Stimulated activated CD4-positive, alpha-beta T cell treated with anti-CD3 and anti-CD28 coated beads, Interleukin-1b, Interleukin-23, amount 100 ng/mL, for 4 hours (primary cell): ENCODE data around the gene BFSP1.

ENCODE experiments used
- DNase-seq, 2 donors: peaks; one replicate each; pipeline ENCODE4 v3.0.0-alpha.2; 2020; ENCODE audit warnings: low read depth in 2 of 2

BFSP1 gene

DNA sequence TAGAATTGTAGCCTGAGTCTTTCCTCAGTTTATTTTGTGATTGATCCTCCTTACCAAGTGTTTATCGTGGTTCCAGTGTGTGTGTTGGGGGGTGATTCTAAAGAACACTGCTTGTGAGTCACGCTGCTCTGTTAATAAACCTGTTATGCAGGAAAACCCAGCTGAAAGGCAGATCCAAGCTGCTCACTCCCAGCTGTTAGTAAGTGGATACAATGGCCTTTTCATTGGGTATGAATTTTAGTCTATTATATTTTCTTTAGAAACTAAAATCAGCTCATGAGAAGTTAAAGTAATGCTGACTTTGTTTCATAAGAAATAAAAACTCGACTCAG is 26.5 kb upstream of the BFSP1 start:
- DNase-seq = no peak

- DNase-seq = no peak
Observed at GRCh38 chr20:17556837-17557674, 25.9 kb upstream of the BFSP1 start.

DNA sequence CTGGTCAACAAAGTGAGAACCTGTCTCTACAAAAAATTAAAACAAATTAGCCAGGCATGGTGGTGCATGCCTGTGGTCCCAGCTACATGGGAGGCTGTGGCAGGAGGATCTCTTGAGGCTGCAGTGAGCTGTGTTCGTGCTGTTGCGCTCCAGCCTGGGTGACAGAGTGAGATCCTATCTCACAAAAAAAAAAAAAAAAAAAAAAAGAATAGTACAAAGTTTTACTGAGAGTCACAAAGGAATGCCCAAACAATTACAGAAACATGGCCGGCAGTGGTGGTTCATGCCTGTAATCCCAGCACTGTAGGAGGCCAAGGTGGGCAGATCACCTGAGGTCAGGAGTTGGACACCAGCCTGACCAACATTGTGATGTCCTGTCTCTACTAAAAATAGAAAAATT is 23.9 kb upstream of the BFSP1 start:
- no peak for DNase-seq

- DNase-seq = no peak
Observed at GRCh38 chr20:17549131-17549530, 18.0 kb upstream of the BFSP1 start.

- no peak for DNase-seq
Observed at GRCh38 chr20:17545127-17545526, 13.9 kb upstream of the BFSP1 start.

- DNase-seq = no peak
Observed at GRCh38 chr20:17543531-17544131, 12.5 kb upstream of the BFSP1 start.

- DNase-seq = no peak
Observed at GRCh38 chr20:17542993-17543412, 11.8 kb upstream of the BFSP1 start.

GRCh38 chr20:17542481-17542880 is 11.3 kb upstream of the BFSP1 start:
- DNase-seq = no peak

DNA sequence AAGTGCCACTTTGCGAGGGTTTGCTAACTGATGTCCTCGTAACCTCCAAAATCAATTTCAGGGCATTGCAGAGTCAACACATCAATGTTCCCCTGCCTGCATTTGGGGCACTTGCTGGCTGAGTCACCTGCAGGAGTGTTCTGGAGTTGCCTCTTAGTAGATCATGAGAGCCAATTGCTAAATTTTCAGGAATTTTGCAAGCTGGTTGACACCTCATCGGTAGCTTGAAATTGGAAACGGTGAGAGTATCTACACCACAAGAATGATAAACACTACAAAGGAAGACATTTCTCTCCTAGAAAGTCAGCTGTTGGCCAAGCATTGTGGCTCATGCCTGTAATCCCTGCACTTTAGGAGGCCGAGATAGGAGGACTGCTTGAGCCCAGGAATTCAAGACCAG is 10.8 kb upstream of the BFSP1 start:
- DNase-seq = no peak

- no peak for DNase-seq
Observed at GRCh38 chr20:17541596-17541995, 10.4 kb upstream of the BFSP1 start.

- no peak for DNase-seq
Observed at GRCh38 chr20:17538517-17539170, 7.5 kb upstream of the BFSP1 start.

DNA sequence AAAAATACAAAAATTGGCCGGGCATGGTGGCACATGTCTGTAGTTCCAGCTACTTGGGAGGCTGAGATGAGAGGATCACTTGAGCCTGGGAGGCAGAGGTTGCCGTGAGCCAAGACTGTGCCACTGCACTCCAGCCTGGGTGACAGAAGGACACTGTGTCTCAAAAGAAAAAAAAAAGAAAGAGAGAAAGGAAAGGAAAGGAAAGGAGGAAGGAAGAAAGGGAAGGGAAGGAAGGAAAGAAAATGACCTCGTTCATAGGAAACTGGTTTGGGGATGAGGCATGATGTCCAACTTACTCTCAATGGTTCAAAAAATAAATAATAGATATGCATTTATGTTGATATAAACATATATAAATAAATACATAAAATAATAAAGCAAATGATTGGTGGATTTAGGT is 6.8 kb upstream of the BFSP1 start:
- DNase-seq = no peak

DNA sequence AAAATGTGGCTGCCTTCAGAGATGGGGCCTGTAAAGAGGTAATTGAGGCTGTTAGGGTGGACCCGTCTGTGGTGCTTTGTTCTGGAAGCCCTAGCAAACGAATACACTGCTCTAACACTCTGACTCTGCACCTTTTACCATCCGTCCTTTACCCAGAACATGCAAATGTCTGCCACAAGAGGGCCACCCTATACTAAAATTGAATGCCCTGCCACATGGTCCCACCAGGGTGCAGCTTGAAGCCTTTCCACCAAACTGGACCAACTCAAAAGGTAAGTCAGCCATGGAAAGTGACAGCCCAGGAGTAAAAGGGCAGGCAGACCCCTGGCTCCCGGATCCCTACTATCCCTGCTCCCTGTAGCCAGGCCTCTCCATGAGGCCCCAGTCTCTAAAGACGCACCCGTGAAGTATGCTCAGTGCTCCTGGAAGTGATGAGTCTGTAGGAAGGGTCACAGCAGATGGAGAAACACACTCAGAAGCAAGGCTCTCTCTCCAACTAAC is 5.8 kb upstream of the BFSP1 start:
- DNase-seq = peak; percentile 21 to 44

- DNase-seq = no peak
Observed at GRCh38 chr20:17534077-17534476, 2.9 kb upstream of the BFSP1 start.

DNA sequence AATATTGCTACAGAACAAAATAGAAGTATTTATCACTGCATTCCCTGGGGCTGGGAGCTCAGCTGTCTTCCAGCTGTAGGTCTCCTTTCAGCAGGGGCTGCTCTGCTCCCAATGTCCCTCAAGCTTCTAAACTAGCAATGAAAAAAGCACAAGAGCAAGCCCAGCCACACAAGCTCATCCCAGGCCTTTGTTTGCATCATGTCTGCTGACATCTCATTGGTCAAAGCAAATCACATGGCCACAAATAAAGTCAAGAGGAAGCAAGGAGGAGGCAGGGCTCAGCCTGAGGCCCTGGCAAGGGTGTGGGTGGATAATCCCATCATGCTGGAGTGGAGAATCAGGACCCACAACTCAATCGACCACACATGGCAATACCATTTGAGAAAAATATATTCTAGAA is 2.2 kb upstream of the BFSP1 start:
- DNase-seq = no peak

DNA sequence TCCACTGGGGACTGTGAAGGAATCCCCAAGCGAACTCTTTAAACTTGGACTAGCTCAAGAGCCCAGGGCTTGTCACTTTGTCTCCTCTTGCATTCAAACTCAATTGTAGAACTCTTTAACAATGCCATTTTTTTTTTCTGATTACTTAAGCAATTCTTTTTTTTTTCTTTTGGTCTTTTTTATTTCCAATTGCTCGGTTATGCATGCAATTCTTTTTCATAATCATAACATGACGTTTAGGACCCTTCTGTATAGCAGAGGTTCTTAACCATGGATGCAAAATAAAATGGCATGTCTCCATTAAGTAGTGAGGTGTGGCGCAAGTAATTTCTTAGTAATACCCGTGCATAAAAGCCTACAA is 466 bp upstream of the BFSP1 start:
- no peak for DNase-seq

- DNase-seq = no peak
Observed at GRCh38 chr20:17530153-17530552, 1.0 kb downstream of the BFSP1 start.

DNA sequence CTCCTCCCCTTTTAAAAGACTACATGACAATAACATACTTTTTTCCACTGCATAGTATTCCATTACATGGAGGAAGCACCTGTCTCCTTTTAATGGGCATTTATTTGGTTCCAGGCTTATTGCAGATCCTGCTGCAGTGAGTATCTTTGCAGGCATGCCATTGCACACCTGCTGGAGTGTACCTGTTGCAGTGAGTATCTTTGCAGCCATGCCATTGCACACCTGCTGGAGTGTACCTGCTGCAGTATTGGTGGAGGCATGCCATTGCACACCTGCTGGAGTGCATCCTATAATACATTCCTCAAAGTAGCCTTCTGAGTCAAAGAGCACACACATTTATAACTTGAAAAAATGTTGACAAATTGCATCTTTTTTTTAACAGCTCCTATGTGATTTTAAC is 1.6 kb downstream of the BFSP1 start:
- DNase-seq = no peak

DNA sequence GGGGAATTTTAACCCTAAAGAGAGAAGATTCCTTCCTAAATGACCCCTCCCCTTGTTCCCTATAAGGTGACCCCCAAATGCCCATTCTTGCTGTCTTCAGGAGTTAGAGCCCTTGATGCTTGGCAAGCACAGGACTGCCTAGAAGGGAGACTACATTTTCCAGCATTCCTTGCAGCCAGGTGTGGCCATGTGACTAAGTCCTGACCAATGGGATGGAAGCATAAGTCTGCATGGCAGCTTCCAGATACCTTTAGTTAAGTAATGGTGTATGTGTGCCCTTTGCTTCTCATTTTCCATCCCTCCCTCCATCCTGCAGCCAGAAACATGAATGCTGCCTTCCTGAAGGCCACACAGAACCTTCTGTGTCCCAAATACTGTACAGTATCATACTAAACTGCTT is 5.5 kb downstream of the BFSP1 start:
- DNase-seq = no peak

GRCh38 chr20:17525132-17525531 is 6.0 kb downstream of the BFSP1 start:
- DNase-seq = no peak

GRCh38 chr20:17524560-17524959 is 6.6 kb downstream of the BFSP1 start:
- DNase-seq = no peak

GRCh38 chr20:17523326-17523725 is 7.9 kb downstream of the BFSP1 start:
- no peak for DNase-seq

DNA sequence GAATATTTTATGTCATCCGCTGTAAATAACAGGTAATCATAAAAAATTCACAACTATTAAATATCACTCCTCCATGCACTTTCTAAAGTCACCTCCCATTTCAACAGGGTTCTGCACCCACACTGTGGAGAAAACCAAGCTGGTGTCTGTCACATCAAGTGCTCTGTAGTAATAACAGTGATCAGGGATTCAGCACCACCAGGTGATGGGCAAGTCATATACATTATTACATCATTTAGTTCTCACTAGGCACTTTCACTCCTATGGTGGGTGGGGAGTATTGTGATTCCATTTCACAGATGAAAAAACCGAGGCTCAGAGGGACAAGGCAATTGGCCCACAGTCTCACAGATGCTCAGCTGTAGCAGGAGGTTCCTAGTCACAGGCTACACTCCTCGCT is 8.7 kb downstream of the BFSP1 start:
- no peak for DNase-seq
